Epithelial cell of umbilical artery (primary cell): Measurements from ENCODE around the gene NIM1K. TPM values are rescaled to one million over a fixed set of nuclear protein-coding genes. Genes with fewer than 3 reads are reported as not detected.

Experiments used
- total RNA-seq: library from RNA; depleted of rRNA; stranded (reverse); fragments of >200 nt; gene quantifications from 2 replicates; pipeline ENCODE4 v1.2.3, GENCODE V29; 2014

NIM1K gene
- total RNA-seq = not detected in 2 replicates

DNA sequence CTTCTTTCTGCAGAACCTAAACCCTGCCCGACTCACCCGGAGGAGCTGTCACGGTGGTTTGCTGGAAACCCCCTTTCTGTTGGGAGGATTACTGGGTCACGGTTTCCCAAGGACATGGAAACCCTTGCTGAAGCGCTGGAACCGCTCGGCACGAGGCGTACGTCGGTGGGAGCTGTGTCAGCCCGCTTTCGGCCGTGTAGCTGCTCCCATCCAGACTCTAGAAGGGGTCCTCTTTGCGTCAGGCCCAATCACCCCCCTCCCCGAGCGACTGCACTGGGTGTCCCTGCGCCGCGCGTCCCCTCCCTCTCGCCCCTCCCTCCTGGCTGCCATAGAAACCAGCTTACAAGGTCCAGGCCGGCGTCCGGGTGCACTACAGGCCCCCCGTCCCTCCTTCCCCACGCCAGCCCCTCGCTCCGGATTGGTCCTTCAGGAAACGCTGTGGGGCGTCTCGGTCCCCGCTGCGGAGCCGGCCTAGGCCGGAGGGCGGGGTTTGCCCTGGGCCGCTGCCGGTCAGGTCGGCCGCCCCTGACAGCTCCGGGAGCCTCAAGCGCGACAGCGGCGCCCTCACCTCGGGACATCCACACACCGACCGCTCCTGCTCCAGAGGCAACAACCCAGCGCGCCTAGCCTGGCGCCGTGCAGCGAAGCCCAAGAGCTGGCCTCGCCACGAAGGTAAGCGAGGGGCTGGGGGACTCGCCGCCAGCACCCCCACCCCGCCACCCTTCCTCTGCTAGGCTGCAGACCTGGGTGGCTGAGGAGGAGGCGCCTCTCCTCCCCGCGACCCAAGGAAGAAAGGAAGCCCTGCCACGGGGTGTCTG, at the start of gene NIM1K:
Gene NIM1K (plus strand): TSS at position 486 of the 818 bp plus-strand sequence. CDS start 53,551 bp downstream, outside the sequence.

DNA sequence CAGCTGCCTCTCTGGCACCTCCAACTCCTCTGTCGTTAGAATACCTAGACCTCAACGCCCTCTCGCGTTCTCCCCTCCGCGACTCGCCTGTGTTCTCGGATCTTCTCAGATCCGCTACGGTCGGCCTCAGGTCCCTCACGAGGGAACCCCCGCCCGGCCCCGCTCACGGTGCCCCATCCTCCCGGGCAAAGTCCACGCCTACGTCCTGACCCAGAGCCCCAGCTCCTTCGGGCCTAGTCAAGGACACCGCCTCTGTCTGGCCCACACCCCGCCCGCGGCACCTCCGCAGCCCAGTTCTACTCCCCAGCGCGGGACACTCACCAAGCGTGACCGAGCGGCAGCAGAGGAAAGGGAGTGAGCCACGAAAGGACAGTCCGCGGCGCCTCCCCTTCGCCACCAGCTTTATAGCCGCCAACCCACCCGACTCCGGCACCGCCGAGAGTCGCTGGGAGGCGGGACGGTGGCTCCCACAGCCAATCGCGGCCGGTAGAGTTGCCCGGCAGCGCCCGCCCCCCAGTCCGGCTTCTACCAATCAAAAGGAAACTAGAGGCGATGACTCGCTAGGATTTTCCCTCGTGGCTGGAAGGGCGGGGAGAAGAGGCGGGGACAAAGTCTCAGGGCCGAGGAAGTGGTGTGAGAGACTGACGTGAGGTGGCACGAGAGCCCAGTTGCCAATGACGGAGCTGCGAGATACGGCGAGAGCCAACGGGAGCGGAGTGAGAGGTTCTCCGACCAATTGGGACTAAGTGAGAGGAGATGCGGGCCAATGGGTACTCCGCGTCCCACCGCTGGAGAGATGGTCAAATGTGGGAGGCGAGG, 121.2 kb downstream of the NIM1K start, which contains the start of gene HMGCS1:
Gene HMGCS1 (minus strand): TSS at position 378 of the 819 bp plus-strand sequence. CDS start 14,447 bp downstream, outside the sequence.

Other genes with a start within 250 kb of the NIM1K start
- 3.6 and 3.8 TPM in 2 replicates for gene ANXA2R, start 151.9 kb upstream of the NIM1K start, total RNA-seq
- 34.8 TPM in 2 replicates for gene ZNF131, start 71.3 kb upstream of the NIM1K start, total RNA-seq
- 75.7 and 129 TPM in 2 replicates for gene HMGCS1, start 121.2 kb downstream of the NIM1K start, total RNA-seq
- 0.65 and 1.1 TPM in 2 replicates for gene CCL28, start 220.2 kb downstream of the NIM1K start, total RNA-seq